Fibroblast of the aortic adventitia (primary cell): Measurements from ENCODE around the gene DHX16. TPM values are rescaled to one million over a fixed set of nuclear protein-coding genes. Genes with fewer than 3 reads are reported as not detected.

ENCODE experiments used
- DNase-seq: peaks from one replicate; pipeline ENCODE4 v3.0.0-alpha.2; 2010; ENCODE audit warnings: low read depth
- H3K4me3 ChIP-seq: 2 replicates; pipeline ENCODE4 v1.5.1; 2011; ENCODE audit warnings: low read depth, mild to moderate bottlenecking, control low read depth, low read length, moderate library complexity
- CTCF ChIP-seq: IDR thresholded peaks from 2 replicates; pipeline ENCODE4 v1.5.1; 2011; ENCODE audit warnings: mild to moderate bottlenecking, low read length, control low read depth, inconsistent platforms; ENCODE audit not compliant: insufficient read depth
- total RNA-seq: library from RNA; depleted of rRNA; stranded (reverse); fragments of >200 nt; gene quantifications from 2 replicates; pipeline ENCODE4 v1.2.3, GENCODE V29; 2012; ENCODE audit warnings: low replicate concordance

The DHX16 gene
- total RNA-seq, 1 donor: 20.9 TPM

GRCh38 chr6:30707281-30707850 is 34.6 kb upstream of the DHX16 start:
- no peak overlapping the region for H3K4me3 ChIP-seq
- DNase-seq: no peak
- TF ChIP-seq CTCF: no peak

GRCh38 chr6:30705620-30706019 is 32.8 kb upstream of the DHX16 start:
- no peak for TF ChIP-seq CTCF
- DNase-seq: no peak
- no peak overlapping the region for H3K4me3 ChIP-seq

GRCh38 chr6:30703821-30704220 is 31.0 kb upstream of the DHX16 start:
- no peak overlapping the region for H3K4me3 ChIP-seq
- no peak for DNase-seq
- no peak for TF ChIP-seq CTCF

GRCh38 chr6:30703011-30703410 is 30.2 kb upstream of the DHX16 start:
- H3K4me3 ChIP-seq: no peak overlapping the region
- no peak for DNase-seq
- TF ChIP-seq CTCF: no peak

GRCh38 chr6:30700340-30700739 is 27.5 kb upstream of the DHX16 start:
- no peak for DNase-seq
- no peak overlapping the region for H3K4me3 ChIP-seq
- TF ChIP-seq CTCF: no peak

- H3K4me3 ChIP-seq: no peak overlapping the region
- no peak for DNase-seq
- TF ChIP-seq CTCF: no peak
Observed at GRCh38 chr6:30696432-30696831, 23.6 kb upstream of the DHX16 start.

GRCh38 chr6:30691208-30691847 is 18.5 kb upstream of the DHX16 start:
- DNase-seq: no peak
- no peak for TF ChIP-seq CTCF
- peak overlapping the region; percentile 92 for H3K4me3 ChIP-seq
